Measurements from ENCODE around the gene ABCA2. TPM values are rescaled to one million over a fixed set of nuclear protein-coding genes. Genes with fewer than 3 reads are reported as not detected.

Gene ABCA2
- total RNA-seq, 4 donors from 2014 or later = 13.5 to 24.3 (median 19.3) TPM

- ATAC-seq = no peak
- Histone ChIP-seq H3K27ac (no peak overlapping the region), H3K27me3 (peaks cover 16% of the 10 kb centered on the region), H3K36me3 (no peaks in the 10 kb centered on the region), H3K9me3 (no peaks in the 10 kb centered on the region), H3K4me3 (no peak overlapping the region), H3K4me1 (peaks cover 0 to 51% (median 35%) of the 10 kb centered on the region in 3 donors)
- 40 to 94% methylated on average over 1 to 25 of the region's 65 CpGs for WGBS, 2 donors (ENCODE audit: low coverage in 1 of 2)
- TF ChIP-seq POLR2AphosphoS5 (IDR thresholded peaks at IDR 0.05) (no peak), CTCF (IDR thresholded peaks at IDR 0.05) (no peak), EP300 (IDR thresholded peaks at IDR 0.05) (no peak)
Observed at GRCh38 chr9:137030538-137031527, 2.8 kb upstream of the ABCA2 start.

- H3K27ac ChIP-seq = no peak overlapping the region
- no peak for ATAC-seq
- peaks cover 0 to 51% (median 29%) of the 10 kb centered on the region in 3 donors for H3K4me1 ChIP-seq
- H3K27me3 ChIP-seq = peaks cover 8% of the 10 kb centered on the region
- no peaks in the 10 kb centered on the region for H3K9me3 ChIP-seq
- WGBS, 2 donors (ENCODE audit: low coverage in 1 of 2) = 80% methylated on average over 1 of the region's 15 CpGs; no CpG with 5 or more reads in 1 of the 2 donors
- H3K4me3 ChIP-seq = no peak overlapping the region
- TF ChIP-seq EP300 (IDR thresholded peaks at IDR 0.05) (no peak), POLR2AphosphoS5 (IDR thresholded peaks at IDR 0.05) (no peak), POLR2A (IDR thresholded peaks at IDR 0.05) (no peak), CTCF (IDR thresholded peaks at IDR 0.05) (no peak)
- H3K36me3 ChIP-seq = no peaks in the 10 kb centered on the region
Observed at GRCh38 chr9:137030006-137030405, 2.0 kb upstream of the ABCA2 start.

- Histone ChIP-seq H3K36me3 (no peaks in the 10 kb centered on the region), H3K27me3 (peaks cover 1% of the 10 kb centered on the region), H3K9me3 (no peaks in the 10 kb centered on the region), H3K4me3 (peak overlapping the region in 1 of 2 donors; percentile 67), H3K4me1 (peaks cover 0 to 44% (median 22%) of the 10 kb centered on the region in 3 donors), H3K27ac (peak overlapping the region in 2 of 4 donors; percentile 68 to 76)
- WGBS, 2 donors (ENCODE audit: low coverage in 1 of 2) = 6% methylated on average over 6 of the region's 19 CpGs; no CpG with 5 or more reads in 1 of the 2 donors
- TF ChIP-seq POLR2A (IDR thresholded peaks at IDR 0.05) (no peak), CTCF (IDR thresholded peaks at IDR 0.05) (peak in 3 of 4 experiments; percentile 74 to 89 (median 84)), EP300 (IDR thresholded peaks at IDR 0.05) (no peak), POLR2AphosphoS5 (IDR thresholded peaks at IDR 0.05) (no peak)
- peak; percentile 57 for ATAC-seq
Observed at GRCh38 chr9:137029058-137029936, 1.3 kb upstream of the ABCA2 start.

GRCh38 chr9:137028263-137029057, 423 bp upstream of the ABCA2 start:
- H3K27me3 ChIP-seq = no peaks in the 10 kb centered on the region
- ATAC-seq = peak; percentile 72
- H3K4me3 ChIP-seq = peak overlapping the region; percentile 48 to 67
- WGBS, 2 donors (ENCODE audit: low coverage in 1 of 2) = 0% methylated on average over 1 of the region's 98 CpGs; no CpG with 5 or more reads in 1 of the 2 donors
- no peaks in the 10 kb centered on the region for H3K9me3 ChIP-seq
- peak overlapping the region in 3 of 4 donors; percentile 63 to 76 (median 68) for H3K27ac ChIP-seq
- no peaks in the 10 kb centered on the region for H3K36me3 ChIP-seq
- H3K4me1 ChIP-seq = peaks cover 0 to 44% (median 22%) of the 10 kb centered on the region in 3 donors
- no peak for TF ChIP-seq EP300 (IDR thresholded peaks at IDR 0.05)
- peak in 3 of 4 experiments; percentile 18 to 46 (median 26) for TF ChIP-seq CTCF (IDR thresholded peaks at IDR 0.05)
- no peak for TF ChIP-seq POLR2AphosphoS5 (IDR thresholded peaks at IDR 0.05)
